OCI-LY1 (cell line): ENCODE results near the gene PDCD1.

ENCODE experiments used
- H2AFZ ChIP-seq: fragments of 200-600 bp; sonication (generic), shearing (Covaris generic); 2 replicates; pipeline ENCODE4 v1.6.0; 2014; ENCODE audit warnings: antibody characterized with exemption, mild to moderate bottlenecking, low read length
- H3F3A ChIP-seq: fragments of 200-600 bp; sonication (generic), shearing (Covaris generic); 2 replicates; pipeline ENCODE4 v1.6.0; 2014; ENCODE audit warnings: mild to moderate bottlenecking, antibody characterized with exemption, low read length, moderate library complexity; ENCODE audit not compliant: insufficient read depth
- H3K27ac ChIP-seq: fragments of 200-600 bp; sonication (generic); 2 replicates; pipeline ENCODE4 v1.5.1; 2014; ENCODE audit warnings: low read length, mixed run types, mild to moderate bottlenecking, low read depth; ENCODE audit not compliant: poor library complexity, severe bottlenecking
- H3K27me3 ChIP-seq: fragments of 200-600 bp; sonication (generic); 2 replicates; pipeline ENCODE4 v1.6.0; 2014; ENCODE audit warnings: antibody characterized with exemption, mild to moderate bottlenecking, low read length, moderate library complexity; ENCODE audit not compliant: insufficient read depth
- H3K36me3 ChIP-seq: fragments of 200-600 bp; sonication (generic); 2 replicates; pipeline ENCODE4 v1.6.1; 2014; ENCODE audit warnings: mild to moderate bottlenecking, antibody characterized with exemption, low read length, moderate library complexity, mixed read lengths; ENCODE audit not compliant: insufficient read depth
- H3K4me1 ChIP-seq: fragments of 200-600 bp; sonication (generic); 2 replicates; pipeline ENCODE4 v1.5.1; 2014; ENCODE audit warnings: mild to moderate bottlenecking, low read length, moderate library complexity; ENCODE audit not compliant: insufficient read depth, severe bottlenecking
- H3K4me2 ChIP-seq: fragments of 200-600 bp; sonication (generic), shearing (Covaris generic); 2 replicates; pipeline ENCODE4 v1.6.1; 2014; ENCODE audit warnings: low read length
- H3K4me3 ChIP-seq: fragments of 200-600 bp; sonication (generic); 2 replicates; pipeline ENCODE4 v1.5.1; 2014; ENCODE audit warnings: low read length, low read depth, mild to moderate bottlenecking, mixed read lengths; ENCODE audit not compliant: poor library complexity, severe bottlenecking
- H3K79me2 ChIP-seq: fragments of 200-600 bp; shearing (Covaris generic); 2 replicates; pipeline ENCODE4 v1.6.1; 2016; ENCODE audit warnings: mixed run types, low read length, mixed read lengths; ENCODE audit not compliant: insufficient read depth
- H3K9ac ChIP-seq: fragments of 200-600 bp; sonication (generic), shearing (Covaris generic); 2 replicates; pipeline ENCODE4 v1.6.1; 2014; ENCODE audit warnings: mild to moderate bottlenecking, low read length, mixed read lengths
- H3K9me2 ChIP-seq: fragments of 200-600 bp; sonication (generic), shearing (Covaris generic); 2 replicates; pipeline ENCODE4 v1.6.1; 2014; ENCODE audit warnings: low read depth, mild to moderate bottlenecking, low read length, mixed read lengths
- H3K9me3 ChIP-seq: fragments of 200-600 bp; shearing (Covaris generic); 2 replicates; pipeline ENCODE4 v1.6.1; 2014; ENCODE audit warnings: low read length, mixed read lengths
- H4K20me1 ChIP-seq: fragments of 200-600 bp; sonication (generic), shearing (Covaris generic); 2 replicates; pipeline ENCODE4 v1.6.0; 2016; ENCODE audit warnings: mild to moderate bottlenecking, low read length; ENCODE audit not compliant: insufficient read depth
- EZH2 ChIP-seq: fragments of 200-600 bp; sonication (generic), shearing (Covaris generic); IDR thresholded peaks from 2 replicates; pipeline ENCODE4 v1.8.0; 2017; ENCODE audit warnings: borderline replicate concordance, mixed run types, mild to moderate bottlenecking, antibody characterized with exemption, low read length, moderate library complexity, mixed read lengths
- TF ChIP-seq, protein P1 (sequence below): fragments of 200-600 bp; sonication (generic), shearing (Covaris generic); IDR thresholded peaks from 2 replicates; pipeline ENCODE4 v1.5.1; 2017; ENCODE audit warnings: mild to moderate bottlenecking, antibody characterized with exemption, low read length, moderate library complexity, mixed read lengths

Gene PDCD1

DNA sequence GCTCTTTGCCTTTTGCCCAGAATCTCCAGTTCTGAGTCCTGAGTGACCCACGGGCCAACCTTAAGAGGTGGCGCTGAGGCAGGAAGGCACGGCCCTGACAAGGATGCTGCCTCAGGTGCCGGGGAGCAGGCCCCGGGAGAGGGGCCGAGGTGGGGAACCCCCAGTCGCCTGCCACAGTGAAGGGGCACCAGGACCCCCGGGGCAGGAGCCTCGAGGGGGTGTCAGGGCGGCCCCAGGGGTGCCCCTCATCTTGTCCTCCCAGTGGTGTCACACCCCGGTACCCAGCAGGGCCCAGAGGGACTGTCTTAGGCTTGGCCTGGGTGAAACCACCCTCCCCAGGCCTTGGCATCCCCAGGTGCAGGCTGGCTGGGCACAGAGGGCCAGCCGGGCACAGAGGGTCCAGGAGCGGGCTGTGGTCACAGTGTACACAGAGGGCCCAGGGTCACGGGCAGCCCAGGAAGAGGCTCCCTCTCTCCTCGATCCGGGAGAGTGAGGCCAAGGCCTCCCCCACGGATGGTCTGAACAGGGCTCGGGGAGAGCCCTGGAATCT lies 1.0 kb downstream of the PDCD1 start:
- Histone ChIP-seq H3K4me2 (no peak overlapping the region), H2AFZ (no peak overlapping the region), H3K27ac (no peak overlapping the region), H3K9me3 (no peaks in the 10 kb centered on the region), H3K79me2 (no peaks in the 10 kb centered on the region), H3K27me3 (peaks cover 5% of the 10 kb centered on the region; the same call in 1 of the 2 replicates), H3K4me1 (peaks cover 16% of the 10 kb centered on the region), H4K20me1 (no peaks in the 10 kb centered on the region), H3K4me3 (no peak overlapping the region), H3K9ac (no peak overlapping the region), H3F3A (no peaks in the 10 kb centered on the region), H3K36me3 (no peaks in the 10 kb centered on the region), H3K9me2 (no peaks in the 10 kb centered on the region)
- TF ChIP-seq EZH2: no peak
- TF ChIP-seq, protein P1, sequence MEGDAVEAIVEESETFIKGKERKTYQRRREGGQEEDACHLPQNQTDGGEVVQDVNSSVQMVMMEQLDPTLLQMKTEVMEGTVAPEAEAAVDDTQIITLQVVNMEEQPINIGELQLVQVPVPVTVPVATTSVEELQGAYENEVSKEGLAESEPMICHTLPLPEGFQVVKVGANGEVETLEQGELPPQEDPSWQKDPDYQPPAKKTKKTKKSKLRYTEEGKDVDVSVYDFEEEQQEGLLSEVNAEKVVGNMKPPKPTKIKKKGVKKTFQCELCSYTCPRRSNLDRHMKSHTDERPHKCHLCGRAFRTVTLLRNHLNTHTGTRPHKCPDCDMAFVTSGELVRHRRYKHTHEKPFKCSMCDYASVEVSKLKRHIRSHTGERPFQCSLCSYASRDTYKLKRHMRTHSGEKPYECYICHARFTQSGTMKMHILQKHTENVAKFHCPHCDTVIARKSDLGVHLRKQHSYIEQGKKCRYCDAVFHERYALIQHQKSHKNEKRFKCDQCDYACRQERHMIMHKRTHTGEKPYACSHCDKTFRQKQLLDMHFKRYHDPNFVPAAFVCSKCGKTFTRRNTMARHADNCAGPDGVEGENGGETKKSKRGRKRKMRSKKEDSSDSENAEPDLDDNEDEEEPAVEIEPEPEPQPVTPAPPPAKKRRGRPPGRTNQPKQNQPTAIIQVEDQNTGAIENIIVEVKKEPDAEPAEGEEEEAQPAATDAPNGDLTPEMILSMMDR: no peak

DNA sequence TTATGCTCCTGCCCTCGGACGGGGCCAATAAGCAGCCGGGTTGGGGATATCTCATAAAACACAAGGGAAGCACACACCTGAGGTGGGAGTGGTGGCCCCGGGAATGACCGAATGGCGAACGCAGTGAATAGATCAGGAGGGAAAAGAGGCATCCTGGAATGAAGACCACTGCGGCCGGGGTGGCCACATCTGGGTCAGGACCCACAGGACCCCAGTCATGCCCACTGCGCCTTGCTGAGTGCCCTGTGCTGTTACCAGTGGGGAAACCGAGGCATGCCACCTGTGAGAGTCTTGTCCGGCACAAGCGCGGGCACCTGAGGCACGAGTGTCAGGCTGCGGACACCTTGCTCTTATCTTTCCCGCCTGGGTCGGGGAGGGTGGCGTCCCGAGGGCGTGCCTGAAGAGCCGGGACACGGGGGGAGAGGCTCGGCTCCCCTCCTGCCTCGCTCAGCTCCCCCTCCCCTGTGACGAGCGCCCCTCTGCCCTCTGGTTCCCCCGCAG lies 1.6 kb downstream of the PDCD1 start:
- Histone ChIP-seq H3K9ac (no peak overlapping the region), H3K4me2 (no peak overlapping the region)

DNA sequence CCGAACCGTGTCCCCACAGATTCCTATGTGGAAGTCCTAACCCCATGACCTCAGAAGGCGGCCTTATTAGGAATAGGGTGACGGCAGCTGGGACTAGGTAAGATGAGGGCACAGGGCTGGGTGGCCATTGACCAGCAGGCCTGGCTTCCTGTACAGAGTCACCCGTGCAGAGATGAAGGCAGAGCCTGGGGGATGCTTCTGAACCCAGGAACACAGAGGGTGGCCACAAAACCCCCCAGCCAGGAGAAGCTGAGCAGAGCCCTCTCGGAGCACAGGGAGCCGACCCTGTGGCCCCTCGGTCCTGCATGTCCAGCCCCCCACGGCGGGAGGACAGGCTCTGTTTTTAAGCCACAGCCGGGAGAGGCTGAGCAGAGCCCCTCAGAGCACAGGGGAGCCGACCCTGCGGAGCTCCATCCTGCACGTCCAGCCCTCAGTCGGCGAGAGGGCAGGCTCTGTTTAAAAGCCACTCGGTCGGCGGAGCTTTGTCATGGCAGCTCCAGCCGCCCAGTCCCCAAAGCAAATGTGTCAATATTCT lies 2.7 kb downstream of the PDCD1 start:
- H3K4me1 ChIP-seq: peaks cover 16% of the 10 kb centered on the region
- no peak overlapping the region for H2AFZ ChIP-seq
- H3K4me3 ChIP-seq: no peak overlapping the region
- H3K9me2 ChIP-seq: no peaks in the 10 kb centered on the region
- no peaks in the 10 kb centered on the region for H4K20me1 ChIP-seq
- H3K79me2 ChIP-seq: no peaks in the 10 kb centered on the region
- no peak overlapping the region for H3K27ac ChIP-seq
- TF ChIP-seq, protein P1: no peak
- no peak for TF ChIP-seq EZH2
- no peaks in the 10 kb centered on the region for H3F3A ChIP-seq
- no peak overlapping the region for H3K9ac ChIP-seq
- H3K9me3 ChIP-seq: no peaks in the 10 kb centered on the region
- no peaks in the 10 kb centered on the region for H3K36me3 ChIP-seq
- H3K4me2 ChIP-seq: no peak overlapping the region
- 0 out of 2 replicates have a peak, but pooled peaks cover 5% of the 10 kb centered on the region for H3K27me3 ChIP-seq

More for the DNA sequence above, 1.6 kb downstream of the PDCD1 start:
- Histone ChIP-seq H3K79me2 (no peaks in the 10 kb centered on the region), H4K20me1 (no peaks in the 10 kb centered on the region), H3K4me1 (peaks cover 16% of the 10 kb centered on the region), H3F3A (no peaks in the 10 kb centered on the region), H2AFZ (no peak overlapping the region), H3K9me3 (no peaks in the 10 kb centered on the region), H3K9me2 (no peaks in the 10 kb centered on the region), H3K27ac (no peak overlapping the region), H3K27me3 (peaks cover 5% of the 10 kb centered on the region; the same call in 1 of the 2 replicates), H3K36me3 (no peaks in the 10 kb centered on the region), H3K4me3 (no peak overlapping the region)
- TF ChIP-seq EZH2: no peak
- TF ChIP-seq, protein P1: no peak
